Activated CD4-positive, alpha-beta T cell treated with anti-CD3 and anti-CD28 coated beads, Interleukin-2, amount 50 U/mL, for 48 hours (primary cell): Measurements from ENCODE around the gene CSGALNACT2.
A peak's percentile ranks its signal among the peaks of the same experiment; 100 is the strongest.

Experiments used
- DNase-seq, 2 experiments: peaks; one replicate each; pipeline ENCODE4 v3.0.0-alpha.2; 2020

Gene CSGALNACT2

DNA sequence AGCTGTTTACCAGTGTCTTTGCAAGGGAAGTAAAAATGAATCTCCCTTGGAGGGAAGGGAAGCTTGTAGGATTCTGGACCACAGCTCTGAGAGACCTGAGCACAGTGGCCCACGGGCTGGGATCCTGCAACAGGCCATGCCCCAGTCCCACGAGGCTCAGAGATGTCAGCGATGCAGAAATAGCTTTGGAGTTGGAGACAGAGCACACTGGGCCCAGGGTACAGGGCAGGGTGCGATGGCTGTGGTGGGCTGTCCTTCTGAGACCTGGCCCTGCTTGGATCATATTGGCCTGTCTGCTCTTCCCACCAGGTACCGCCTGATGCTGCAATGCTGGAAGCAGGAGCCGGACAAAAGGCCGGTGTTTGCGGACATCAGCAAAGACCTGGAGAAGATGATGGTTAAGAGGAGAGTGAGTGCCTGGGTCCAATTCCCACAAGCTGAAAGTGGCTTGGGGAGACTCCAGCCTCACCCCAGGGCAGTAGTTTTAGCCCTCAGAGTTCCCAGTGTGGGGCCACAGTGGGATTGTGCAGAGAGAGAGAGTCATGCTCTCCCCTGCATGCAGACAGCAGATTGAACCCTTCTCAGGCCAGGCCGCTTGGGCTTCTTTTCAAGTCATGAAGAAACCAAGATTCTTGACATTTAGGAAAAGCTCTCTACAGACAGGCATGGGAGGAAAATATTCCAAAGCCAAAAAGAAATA is 13.5 kb upstream of the CSGALNACT2 start:
- no peak for DNase-seq

GRCh38 chr10:43125274-43125845 is 12.9 kb upstream of the CSGALNACT2 start:
- no peak for DNase-seq

DNA sequence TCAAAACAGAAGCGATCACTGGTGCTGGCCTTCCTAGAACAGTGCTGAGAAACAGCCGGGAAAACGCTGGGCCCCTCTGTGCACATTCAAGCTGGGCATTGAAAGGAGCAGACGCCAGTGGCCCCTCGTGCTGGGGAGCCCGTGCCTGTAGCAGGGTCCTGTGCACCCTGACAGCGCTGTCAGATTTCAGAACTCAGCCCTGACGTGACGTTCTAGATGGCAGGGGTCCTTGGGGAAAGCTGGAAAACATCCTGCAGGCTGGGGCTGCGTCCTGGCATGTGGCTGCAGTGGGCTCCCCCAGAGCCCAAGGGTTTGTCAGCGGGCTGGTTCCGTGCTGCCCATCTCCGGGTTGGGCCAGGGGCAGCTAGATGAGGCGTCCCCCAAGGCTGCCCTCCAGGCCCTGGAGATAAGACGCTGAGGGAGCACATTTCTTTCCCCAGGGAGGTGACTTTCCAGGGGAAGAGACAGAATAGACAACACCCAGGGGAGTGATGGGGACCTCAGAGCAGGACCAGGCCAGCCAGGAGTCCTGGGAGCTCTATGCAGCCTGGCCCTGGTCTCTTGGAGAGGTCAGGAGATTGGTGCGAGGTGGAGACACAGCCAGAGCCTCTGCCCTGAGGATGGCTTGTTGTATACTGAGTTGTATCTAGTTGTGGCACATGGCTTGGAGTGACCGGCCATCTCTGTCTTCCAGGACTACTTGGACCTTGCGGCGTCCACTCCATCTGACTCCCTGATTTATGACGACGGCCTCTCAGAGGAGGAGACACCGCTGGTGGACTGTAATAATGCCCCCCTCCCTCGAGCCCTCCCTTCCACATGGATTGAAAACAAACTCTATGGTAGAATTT is 12.1 kb upstream of the CSGALNACT2 start:
- no peak for DNase-seq

- no peak for DNase-seq
Observed at GRCh38 chr10:43126759-43127424, 11.4 kb upstream of the CSGALNACT2 start.

DNA sequence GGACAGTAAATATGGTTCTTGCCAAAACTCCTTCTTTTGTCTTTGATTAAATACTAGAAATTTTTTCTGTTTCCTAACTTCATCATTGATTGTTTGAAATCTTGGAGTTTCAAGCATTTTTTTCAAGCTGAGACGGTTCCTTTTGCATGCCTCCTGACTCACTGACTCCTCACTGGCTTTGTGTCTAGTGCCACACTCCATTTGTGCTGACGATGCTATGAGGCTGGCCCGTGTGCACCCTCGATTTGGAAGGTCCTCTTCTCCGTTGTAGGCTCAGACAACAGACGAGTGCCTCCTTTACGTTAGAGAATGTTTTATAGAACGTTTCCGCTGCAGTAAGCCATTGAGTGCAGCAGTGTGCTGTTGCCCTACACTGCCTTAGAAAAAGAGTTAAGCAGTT is 10.8 kb upstream of the CSGALNACT2 start:
- DNase-seq, result no peak

DNA sequence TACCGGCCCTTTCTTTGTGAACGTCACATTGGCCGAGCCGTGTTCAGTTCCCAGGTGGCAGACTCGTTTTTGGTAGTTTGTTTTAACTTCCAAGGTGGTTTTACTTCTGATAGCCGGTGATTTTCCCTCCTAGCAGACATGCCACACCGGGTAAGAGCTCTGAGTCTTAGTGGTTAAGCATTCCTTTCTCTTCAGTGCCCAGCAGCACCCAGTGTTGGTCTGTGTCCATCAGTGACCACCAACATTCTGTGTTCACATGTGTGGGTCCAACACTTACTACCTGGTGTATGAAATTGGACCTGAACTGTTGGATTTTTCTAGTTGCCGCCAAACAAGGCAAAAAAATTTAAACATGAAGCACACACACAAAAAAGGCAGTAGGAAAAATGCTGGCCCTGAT is 9.9 kb upstream of the CSGALNACT2 start:
- DNase-seq, result no peak

- DNase-seq, result peak in 1 of 2 experiments; percentile 14
Observed at GRCh38 chr10:43128958-43129706, 9.1 kb upstream of the CSGALNACT2 start.

- no peak for DNase-seq
Observed at GRCh38 chr10:43130770-43131171, 7.5 kb upstream of the CSGALNACT2 start.

DNA sequence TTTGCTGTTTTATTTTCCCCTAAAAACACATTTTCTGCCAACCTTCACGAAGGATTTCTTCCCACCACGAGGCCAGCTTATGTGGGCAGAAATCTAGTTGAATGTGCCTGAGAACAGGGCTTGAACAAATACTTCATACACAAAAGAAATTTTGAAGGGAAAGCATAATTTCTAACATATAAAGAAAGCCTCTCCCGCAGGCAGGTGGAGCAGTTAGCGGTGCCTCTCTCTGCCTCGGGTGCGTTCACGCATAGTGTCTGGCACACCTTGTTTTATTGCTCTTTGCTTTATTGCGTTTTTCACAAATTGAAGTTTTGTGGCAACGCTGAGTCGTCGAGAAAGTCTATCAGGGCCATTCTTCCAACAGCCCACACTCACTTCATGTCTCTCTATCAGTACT is 7.0 kb upstream of the CSGALNACT2 start:
- DNase-seq, result no peak

GRCh38 chr10:43131906-43132305 is 6.3 kb upstream of the CSGALNACT2 start:
- DNase-seq, result no peak

DNA sequence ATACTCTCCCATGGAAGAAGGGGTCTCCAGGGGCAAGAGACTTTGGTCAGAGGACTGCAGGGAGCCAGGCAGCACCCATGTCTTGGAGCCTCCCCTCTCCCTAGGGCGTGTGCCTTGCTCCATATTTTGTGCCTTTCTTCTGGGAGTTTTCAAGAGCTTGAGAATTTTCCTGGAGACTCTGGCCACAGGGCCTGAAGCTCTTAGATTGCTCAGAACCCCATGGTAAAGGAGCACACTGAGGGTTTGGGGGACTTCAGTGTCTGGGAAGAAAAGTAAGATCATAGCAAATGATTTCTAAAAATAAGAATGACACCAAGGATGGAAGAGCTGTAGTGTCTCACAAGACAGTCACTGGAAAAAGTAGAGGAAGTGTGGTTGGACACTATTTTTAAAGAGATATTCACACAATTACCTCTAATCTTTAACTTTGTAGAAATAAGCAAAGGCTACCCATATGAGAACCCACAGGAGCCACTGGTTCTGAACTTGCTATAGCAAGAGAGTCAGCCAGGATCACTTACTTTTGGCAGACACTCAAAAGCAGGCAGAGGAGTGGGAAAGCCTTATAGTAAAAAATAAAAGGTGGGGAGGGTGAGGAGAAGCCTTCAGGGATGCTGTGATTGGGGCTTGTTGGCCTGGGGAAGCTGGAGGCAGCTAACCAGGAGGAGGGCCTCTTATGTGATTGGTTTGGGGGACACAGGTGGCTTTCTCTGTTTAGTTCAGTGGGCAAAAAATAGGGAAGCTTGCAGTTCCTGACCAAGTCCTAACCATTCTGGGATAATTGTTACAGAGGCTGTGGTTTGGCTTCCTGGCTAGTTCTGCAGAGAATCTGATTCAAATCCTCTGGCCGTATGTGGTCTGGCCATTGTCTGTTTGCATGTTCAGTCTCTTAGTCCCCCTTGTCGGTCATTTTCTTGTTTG is 5.1 kb upstream of the CSGALNACT2 start:
- DNase-seq, result no peak

DNA sequence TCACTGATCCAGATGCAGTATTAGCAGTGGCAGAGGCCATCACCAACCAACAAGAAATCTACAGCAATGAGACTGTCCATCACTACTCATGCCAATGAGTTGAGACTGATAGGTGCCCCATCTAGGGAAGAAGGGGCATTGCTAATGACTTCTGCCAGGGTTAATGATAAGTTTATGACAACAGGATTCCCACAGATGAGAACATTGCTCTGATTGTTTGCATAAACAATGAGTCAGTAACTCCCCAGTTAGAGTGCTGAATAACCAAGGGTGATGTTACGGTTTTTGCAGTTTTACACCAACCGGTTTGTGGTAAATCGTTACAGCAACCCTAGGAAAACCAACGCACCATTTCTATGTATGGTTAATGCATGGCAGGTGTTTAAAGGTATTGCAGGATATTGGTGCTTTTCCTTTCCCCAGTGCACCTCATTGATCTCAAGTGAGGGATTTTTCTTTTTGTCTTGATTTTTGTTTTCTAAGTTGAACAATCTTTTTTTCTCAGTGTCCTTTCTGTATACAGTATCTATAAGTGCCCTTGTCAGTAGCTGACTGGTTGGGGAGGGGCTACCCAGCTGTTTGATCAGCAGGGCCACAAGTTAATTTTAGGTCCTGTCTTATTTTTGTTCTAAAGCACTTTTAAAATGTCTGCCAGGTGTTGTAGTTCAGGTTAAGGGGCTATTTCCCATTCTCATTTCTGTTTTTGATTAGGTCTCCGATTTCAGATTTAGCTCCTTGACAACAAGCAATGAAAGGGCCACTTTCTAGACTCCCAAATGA is 3.9 kb upstream of the CSGALNACT2 start:
- no peak for DNase-seq

GRCh38 chr10:43135064-43135463 is 3.2 kb upstream of the CSGALNACT2 start:
- DNase-seq, result no peak

GRCh38 chr10:43135656-43136055 is 2.6 kb upstream of the CSGALNACT2 start:
- DNase-seq, result no peak

DNA sequence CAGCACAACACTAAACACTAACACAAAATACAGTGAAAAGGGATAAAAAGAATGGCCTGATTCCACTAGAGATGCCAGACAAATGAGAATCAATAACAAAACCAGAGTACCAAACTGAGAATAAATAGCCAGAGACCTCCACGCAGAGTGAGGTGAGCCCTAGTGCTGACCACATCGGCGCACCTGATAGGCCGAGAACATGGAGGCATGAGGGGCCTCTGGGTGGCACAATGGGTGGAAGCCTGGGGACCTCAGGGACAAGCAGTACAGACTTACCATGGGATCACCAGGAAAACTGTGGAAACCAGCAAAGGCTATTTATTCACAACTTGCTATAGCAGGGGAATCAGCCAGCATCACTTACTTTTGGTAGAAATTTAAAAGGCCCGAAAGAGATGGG is 1.8 kb upstream of the CSGALNACT2 start:
- no peak for DNase-seq

DNA sequence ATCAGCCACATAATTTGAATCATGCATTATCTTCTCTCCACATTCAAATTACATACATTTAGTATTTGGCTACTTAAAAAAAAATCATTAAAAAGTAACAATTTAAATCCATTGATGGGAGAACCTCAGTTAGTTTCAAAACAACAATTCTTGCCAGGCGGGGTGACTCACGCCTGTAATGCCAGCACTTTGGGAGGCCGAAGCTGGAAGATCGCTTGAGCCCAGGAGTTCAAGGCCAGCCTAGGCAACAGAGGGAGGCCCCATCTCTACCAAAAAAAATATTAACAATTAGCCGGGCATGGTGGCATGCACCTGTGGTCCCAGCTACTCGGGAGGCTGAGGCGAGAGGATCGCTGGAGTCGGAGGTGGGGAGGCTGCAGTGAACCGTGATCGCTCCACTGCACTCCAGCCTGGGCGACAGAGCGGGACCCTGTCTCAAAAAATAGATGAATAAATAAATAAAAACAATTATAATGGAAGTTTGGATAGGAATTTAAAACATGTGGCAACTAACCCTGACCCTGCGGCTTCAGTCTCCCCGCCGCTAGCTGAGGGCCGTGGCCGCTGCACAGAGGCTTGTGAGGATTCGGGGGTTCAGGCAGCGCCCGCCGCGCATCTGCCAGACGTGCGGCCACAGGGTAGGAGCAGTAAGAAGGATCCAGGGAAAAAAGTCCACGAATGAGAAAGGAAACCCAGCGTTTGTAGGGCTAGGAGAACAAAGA is 1.1 kb upstream of the CSGALNACT2 start:
- no peak for DNase-seq

GRCh38 chr10:43137717-43138020 is 576 bp upstream of the CSGALNACT2 start:
- peak; percentile 40 to 51 for DNase-seq

- DNase-seq, result peak; percentile 45 to 67
Observed at GRCh38 chr10:43138757-43139241, 554 bp downstream of the CSGALNACT2 start.

- DNase-seq, result no peak
Observed at GRCh38 chr10:43141421-43141820, 3.2 kb downstream of the CSGALNACT2 start.

- DNase-seq, result no peak
Observed at GRCh38 chr10:43145311-43145710, 7.1 kb downstream of the CSGALNACT2 start.
